H1 (cell line): ENCODE data around the gene MAPK8. TPM values are rescaled to one million over a fixed set of nuclear protein-coding genes. Genes with fewer than 3 reads are reported as not detected.

Source experiments
- CTCF ChIA-PET: fragments of 300-600 bp; sonication (Branson Sonifier 250); formaldehyde crosslinking; loops from one replicate; lab custom pipeline; 2021; ENCODE audit not compliant: partially characterized antibody; lab: Charles Lee
- POLR2A ChIA-PET: fragments of 300-600 bp; sonication (Branson Sonifier 250); formaldehyde crosslinking; loops from one replicate; lab custom pipeline; 2021; ENCODE audit warnings: inconsistent platforms; ENCODE audit not compliant: partially characterized antibody; lab: Charles Lee
- DNase-seq, 2 experiments: peaks; one replicate each; pipeline versions ENCODE4 v3.0.0 to v3.0.0-alpha.2; 2010 to 2022; ENCODE audit warnings: low spot score in 2 of 2, low read depth in 1 of 2, mixed read lengths in 1 of 2
- FAIRE-seq: peaks from 2 replicates; lab custom pipeline; 2011; peaks lifted over from hg19 to GRCh38; lab: Jason Lieb, UNC
- H2AFZ ChIP-seq: 2 replicates; pipeline ENCODE4 v1.8.1; 2012; ENCODE audit warnings: low read length, inconsistent platforms
- H2AK5ac ChIP-seq: 2 replicates; pipeline ENCODE4 v1.6.1; 2013; ENCODE audit warnings: low read depth, low read length
- H2BK120ac ChIP-seq: replicated peaks from 2 replicates; pipeline ENCODE3; 2013; ENCODE audit warnings: low read depth, low read length, inconsistent platforms
- H2BK12ac ChIP-seq: 2 replicates; pipeline ENCODE4 v1.6.1; 2013; ENCODE audit warnings: low read depth, low read length
- H2BK15ac ChIP-seq: 2 replicates; pipeline ENCODE4 v1.6.1; 2013; ENCODE audit warnings: low read length
- H2BK20ac ChIP-seq: 2 replicates; pipeline ENCODE4 v1.6.1; 2013; ENCODE audit warnings: low read length
- H2BK5ac ChIP-seq: 2 replicates; pipeline ENCODE4 v1.6.1; 2013; ENCODE audit warnings: low read depth, low read length
- H3K14ac ChIP-seq: 2 replicates; pipeline ENCODE4 v1.6.1; 2013; ENCODE audit warnings: inconsistent platforms; ENCODE audit not compliant: insufficient read length
- H3K18ac ChIP-seq: 2 replicates; pipeline ENCODE4 v1.6.1; 2013; ENCODE audit warnings: low read length; ENCODE audit errors: extremely low read depth
- H3K23ac ChIP-seq: 2 replicates; pipeline ENCODE4 v1.6.1; 2013; ENCODE audit warnings: inconsistent platforms; ENCODE audit not compliant: insufficient read length
- H3K23me2 ChIP-seq: 2 replicates; pipeline ENCODE4 v1.6.1; 2013; ENCODE audit warnings: low read depth, low read length
- H3K27ac ChIP-seq: 2 replicates; pipeline ENCODE4 v1.6.1; 2011; ENCODE audit warnings: low read depth, low read length, inconsistent platforms
- H3K27me3 ChIP-seq, 4 experiments: replicated peaks in 1 of 4; 1 replicate in 1 of 4; 2 replicates in 3 of 4; pipeline versions ENCODE4 v1.6.1 to v1.8.1; 2011 to 2013; ENCODE audit warnings: low read length in 3 of 4, mild to moderate bottlenecking in 3 of 4, inconsistent platforms in 2 of 4, mixed read lengths in 2 of 4, moderate library complexity in 1 of 4; ENCODE audit not compliant: control insufficient read depth in 3 of 4, insufficient read depth in 3 of 4; ENCODE audit errors: extremely low read depth in 1 of 4
- H3K36me3 ChIP-seq, 4 experiments: 2 replicates each; pipeline versions ENCODE4 v1.6.1 to v1.8.1; 2011 to 2013; ENCODE audit warnings: mild to moderate bottlenecking in 4 of 4, low read length in 3 of 4, moderate library complexity in 2 of 4, control low read depth in 1 of 4, inconsistent platforms in 1 of 4; ENCODE audit not compliant: insufficient read depth in 4 of 4, control insufficient read depth in 2 of 4
- H3K4ac ChIP-seq: replicated peaks from 2 replicates; pipeline ENCODE3; 2013; ENCODE audit warnings: low read length, low read depth, mixed read lengths, inconsistent platforms; ENCODE audit not compliant: insufficient read length
- H3K4me1 ChIP-seq, 4 experiments: replicated peaks in 1 of 4; 1 replicate in 1 of 4; 2 replicates in 3 of 4; pipeline versions ENCODE4 v1.6.1 to v1.8.1; 2011 to 2013; ENCODE audit warnings: low read length in 3 of 4, inconsistent platforms in 2 of 4, mixed read lengths in 1 of 4; ENCODE audit not compliant: insufficient read depth in 4 of 4, control insufficient read depth in 3 of 4
- H3K4me2 ChIP-seq, 2 experiments: 2 replicates each; pipeline versions ENCODE4 v1.6.1 to v1.8.1; 2011 to 2013; ENCODE audit warnings: low read depth in 2 of 2, low read length in 2 of 2, control low read depth in 1 of 2, inconsistent platforms in 1 of 2, mild to moderate bottlenecking in 1 of 2; ENCODE audit not compliant: insufficient read depth in 1 of 2
- H3K4me3 ChIP-seq, 4 experiments: fragments of 200-600, 300-600 bp in 1 of 4; sonication (generic), shearing (Covaris generic), sonication (Bioruptor Twin) in 1 of 4; 2 replicates each; pipeline versions ENCODE4 v1.5.1 to v1.8.1; 2011 to 2016; ENCODE audit warnings: low read length in 4 of 4, low read depth in 3 of 4, control low read depth in 2 of 4, inconsistent platforms in 2 of 4, mild to moderate bottlenecking in 2 of 4, mixed read lengths in 1 of 4, moderate library complexity in 1 of 4; ENCODE audit not compliant: insufficient read depth in 2 of 4; ENCODE audit errors: extremely low read depth in 1 of 4
- H3K56ac ChIP-seq: replicated peaks from 2 replicates; pipeline ENCODE3; 2013; ENCODE audit warnings: low read depth, mild to moderate bottlenecking, mixed read lengths, low read length, inconsistent platforms; ENCODE audit not compliant: insufficient read length
- H3K79me1 ChIP-seq: 2 replicates; pipeline ENCODE4 v1.6.1; 2013; ENCODE audit warnings: low read depth, low read length, control low read depth
- H3K79me2 ChIP-seq, 2 experiments: 2 replicates each; pipeline versions ENCODE4 v1.6.1 to v1.8.1; 2012 to 2013; ENCODE audit warnings: low read length in 2 of 2, mild to moderate bottlenecking in 2 of 2, inconsistent platforms in 1 of 2; ENCODE audit not compliant: insufficient read depth in 2 of 2, control insufficient read depth in 1 of 2
- H3K9ac ChIP-seq, 4 experiments: replicated peaks in 1 of 4; 1 replicate in 1 of 4; 2 replicates in 3 of 4; pipeline versions ENCODE4 v1.6.1 to v1.8.1; 2011 to 2013; ENCODE audit warnings: low read depth in 3 of 4, low read length in 3 of 4, control low read depth in 2 of 4, mild to moderate bottlenecking in 2 of 4, moderate library complexity in 2 of 4, inconsistent platforms in 1 of 4; ENCODE audit errors: extremely low read depth in 1 of 4
- H3K9me3 ChIP-seq, 2 experiments: 2 replicates each; pipeline versions ENCODE4 v1.6.1 to v1.8.1; 2012 to 2013; ENCODE audit warnings: mild to moderate bottlenecking in 2 of 2, moderate library complexity in 2 of 2, control low read depth in 1 of 2, inconsistent platforms in 1 of 2, low read depth in 1 of 2, low read length in 1 of 2, mixed read lengths in 1 of 2; ENCODE audit not compliant: insufficient read depth in 2 of 2
- H4K20me1 ChIP-seq, 2 experiments: replicated peaks in 1 of 2; 2 replicates each; pipeline versions ENCODE3 to v1.8.1; 2011 to 2013; ENCODE audit warnings: inconsistent platforms in 2 of 2, low read length in 2 of 2, mild to moderate bottlenecking in 1 of 2; ENCODE audit not compliant: insufficient read depth in 2 of 2, control insufficient read depth in 1 of 2
- H4K5ac ChIP-seq: 2 replicates; pipeline ENCODE4 v1.6.1; 2013; ENCODE audit warnings: low read length, low read depth, mixed read lengths, inconsistent platforms; ENCODE audit not compliant: insufficient read length
- H4K8ac ChIP-seq: 2 replicates; pipeline ENCODE4 v1.8.0; 2013; ENCODE audit warnings: mild to moderate bottlenecking, moderate library complexity, low read length, inconsistent platforms; ENCODE audit not compliant: insufficient read depth; ENCODE audit errors: extremely low read depth
- H4K91ac ChIP-seq: replicated peaks from 2 replicates; pipeline ENCODE3; 2013; ENCODE audit warnings: low read length, mixed read lengths, inconsistent platforms; ENCODE audit not compliant: insufficient read length
- ATF2 ChIP-seq: IDR thresholded peaks from 2 replicates; pipeline ENCODE4 v1.6.1; 2012; ENCODE audit warnings: low read length, inconsistent platforms
- NANOG ChIP-seq: IDR thresholded peaks from 2 replicates; pipeline ENCODE4 v1.6.1; 2011; ENCODE audit warnings: low read length, low read depth, mild to moderate bottlenecking, inconsistent platforms; ENCODE audit not compliant: insufficient read depth, poor library complexity, severe bottlenecking
- WGBS, 2 experiments: shearing (Covaris generic) in 1 of 2; methylation state at CpG; one replicate each; pipeline versions ENCODE4 v1.1.6 to v1.1.7; 2013 to 2015; ENCODE audit warnings: low lambda C conversion rate in 2 of 2, mixed read lengths in 2 of 2, inconsistent platforms in 1 of 2, low coverage in 1 of 2, missing lambda C conversion rate in 1 of 2; ENCODE audit not compliant: insufficient replicate concordance in 2 of 2, insufficient coverage in 1 of 2, insufficient read length in 1 of 2; ENCODE audit errors: extremely low coverage in 1 of 2, missing lambda C conversion rate in 1 of 2; 5-methylcytosine and 5-hydroxymethylcytosine counted together
- polyA plus RNA-seq, 7 experiments: library from polyadenylated mRNA; depleted of rRNA in 3 of 7; stranded (reverse) in 5 of 7; unstranded in 2 of 7; fragments of >200 nt in 5 of 7; fragments of 200-250 nt in 2 of 7; gene quantifications; 1 replicate in 5 of 7; 2 replicates in 1 of 7; 4 replicates in 1 of 7; pipeline versions ENCODE4 v1.2.1 to v1.2.3, GENCODE V29; 2011 to 2013; ENCODE audit warnings: missing spikeins in 2 of 7, mixed read lengths in 2 of 7
- total RNA-seq: library from RNA; stranded (reverse); fragmentation: NEBNext Ultra II Directional; extraction: Animal tissue kit (Norgen Biotek cat#: 25700); gene quantifications from 2 replicates; pipeline ENCODE4 v1.2.1, GENCODE V29; 2021

Gene MAPK8
- total and polyA plus RNA-seq, 2 of the 8 experiments (the other 6 are each of a cell fraction or from before 2014, with no cell fraction given): 23.3 to 71.3 TPM

- Histone ChIP-seq H2BK15ac (no peak overlapping the region), H3K9ac (no peak overlapping the region), H3K23ac (no peak overlapping the region), H3K79me1 (no peaks in the 10 kb centered on the region; the same call in 1 of the 2 replicates), H2BK12ac (no peak overlapping the region), H4K91ac (no peak overlapping the region), H3K18ac (no peak overlapping the region), H3K23me2 (no peaks in the 10 kb centered on the region), H3K36me3 (no peaks in the 10 kb centered on the region), H3K27me3 (no peaks in the 10 kb centered on the region; a peak in 1 of 7 replicates), H3K9me3 (no peaks in the 10 kb centered on the region), H3K14ac (no peak overlapping the region), H3K56ac (no peak overlapping the region), H4K5ac (no peak overlapping the region), H2AFZ (no peak overlapping the region), H2BK5ac (no peak overlapping the region), H2BK120ac (no peak overlapping the region), H4K20me1 (peaks cover 5 to 7% of the 10 kb centered on the region in 2 experiments), H3K4ac (no peak overlapping the region), H3K4me2 (no peak overlapping the region; a peak in 1 of 4 replicates), H3K27ac (no peak overlapping the region), H3K4me1 (peaks cover 4 to 13% (median 6%) of the 10 kb centered on the region in 4 experiments; a peak in 6 of 7 replicates), H2BK20ac (no peak overlapping the region), H2AK5ac (no peak overlapping the region), H3K79me2 (peaks cover 0 to 21% of the 10 kb centered on the region in 2 experiments; a peak in 2 of 4 replicates), H4K8ac (no peak overlapping the region), H3K4me3 (no peak overlapping the region)
- no peak for FAIRE-seq
- ChIA-PET POLR2A (no interaction called here), CTCF (no interaction called here)
- no peak for DNase-seq
- TF ChIP-seq NANOG: no peak
- TF ChIP-seq ATF2: no peak
- WGBS, 2 experiments: 81% methylated on average over 4 of the region's 4 CpGs; no CpG with 5 or more reads in 1 of the 2 experiments
Observed at GRCh38 chr10:48398261-48398660, 91.8 kb downstream of the MAPK8 start.
